Stimulated activated CD8-positive, alpha-beta memory T cell treated with anti-CD3 and anti-CD28 coated beads, Interleukin-12 subunit alpha, Interleukin-12 subunit beta, amount 100 ng/mL, for 4 hours (primary cell): ENCODE results near the gene HDAC3.
A peak's percentile ranks its signal among the peaks of the same experiment; 100 is the strongest.

Experiments
- DNase-seq: peaks from one replicate; pipeline ENCODE4 v3.0.0-alpha.2; 2020; ENCODE audit warnings: low read depth

The HDAC3 gene

DNA sequence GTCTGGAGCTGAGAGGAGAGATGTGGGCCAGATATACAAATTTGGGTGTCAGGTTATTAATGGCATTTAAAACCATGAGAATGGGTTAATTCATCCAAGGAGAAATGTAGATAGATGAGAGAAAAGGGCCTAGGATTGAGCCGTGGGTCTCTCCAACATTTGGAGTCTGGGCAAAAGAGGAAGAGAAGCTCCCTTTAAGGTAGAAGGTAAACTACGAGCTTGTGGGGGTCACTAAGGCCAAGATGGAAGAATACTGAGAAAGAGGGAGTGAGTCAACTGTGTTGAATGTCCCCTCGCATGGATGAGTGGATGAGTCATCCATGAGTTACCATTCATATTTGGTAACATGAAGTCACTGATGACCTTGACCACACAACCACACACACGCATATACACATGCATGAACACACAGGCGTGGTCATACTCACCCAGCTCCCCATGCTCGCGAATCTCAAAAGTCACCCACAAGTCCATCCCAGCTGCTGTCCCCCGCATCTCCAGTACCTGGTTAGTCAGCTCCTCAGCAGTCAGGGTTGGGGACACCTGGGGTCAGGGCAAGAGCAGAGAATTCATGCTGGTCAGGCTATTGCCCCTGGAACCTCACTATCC, 21.4 kb upstream of the HDAC3 start:
- DNase-seq = no peak

DNA sequence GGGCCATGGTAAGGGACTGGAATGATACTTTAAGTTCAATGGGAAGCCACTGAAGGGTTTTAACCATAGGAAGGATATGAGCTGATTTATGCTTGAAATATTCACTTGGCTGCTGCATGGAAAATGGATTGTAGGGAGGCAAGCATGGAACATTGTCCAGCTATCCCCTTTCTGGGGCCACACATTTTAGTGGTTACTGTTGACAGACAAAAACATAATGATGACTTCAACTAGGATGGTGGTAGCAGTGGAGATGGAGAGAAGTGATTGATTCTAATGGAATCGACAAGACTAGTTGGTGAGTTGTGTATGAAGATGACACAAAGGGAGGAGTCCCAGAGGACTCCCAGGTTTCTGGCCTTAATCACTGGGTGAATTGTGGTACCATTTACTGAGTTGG, 20.8 kb upstream of the HDAC3 start:
- DNase-seq = no peak

- DNase-seq = no peak
Measured at GRCh38 chr5:141656396-141656795, 19.7 kb upstream of the HDAC3 start.

- no peak for DNase-seq
Measured at GRCh38 chr5:141655020-141655419, 18.4 kb upstream of the HDAC3 start.

DNA sequence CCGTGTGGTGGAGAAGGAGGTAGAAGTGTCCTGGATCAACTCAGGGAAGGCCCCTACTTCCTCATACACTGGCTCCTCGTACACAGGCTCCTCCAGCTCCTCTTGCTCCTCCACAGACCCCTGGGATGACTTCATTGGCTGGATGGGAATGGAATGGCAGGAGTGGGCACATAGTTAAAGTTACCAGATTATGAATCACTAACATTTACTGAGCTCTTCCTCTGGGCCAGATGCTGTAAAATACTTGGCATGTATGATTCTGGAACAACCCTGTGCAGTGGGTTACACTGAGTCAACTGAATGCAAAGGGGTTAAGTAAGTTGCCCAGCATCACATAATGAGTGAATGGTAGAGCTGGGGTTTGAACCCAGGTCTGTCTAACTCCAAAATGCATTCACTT, 17.6 kb upstream of the HDAC3 start:
- DNase-seq = no peak

GRCh38 chr5:141651728-141652105, 15.1 kb upstream of the HDAC3 start:
- no peak for DNase-seq

GRCh38 chr5:141650851-141651727, 14.4 kb upstream of the HDAC3 start, which contains the start of gene FCHSD1:
FCHSD1 (minus strand) TSS chr5:141651418; CDS start chr5:141651368, 50 bp downstream.
- peak; percentile 71 for DNase-seq

GRCh38 chr5:141649972-141650371, 13.3 kb upstream of the HDAC3 start:
- no peak for DNase-seq

- DNase-seq = no peak
Measured at GRCh38 chr5:141649056-141649688, 12.5 kb upstream of the HDAC3 start.

DNA sequence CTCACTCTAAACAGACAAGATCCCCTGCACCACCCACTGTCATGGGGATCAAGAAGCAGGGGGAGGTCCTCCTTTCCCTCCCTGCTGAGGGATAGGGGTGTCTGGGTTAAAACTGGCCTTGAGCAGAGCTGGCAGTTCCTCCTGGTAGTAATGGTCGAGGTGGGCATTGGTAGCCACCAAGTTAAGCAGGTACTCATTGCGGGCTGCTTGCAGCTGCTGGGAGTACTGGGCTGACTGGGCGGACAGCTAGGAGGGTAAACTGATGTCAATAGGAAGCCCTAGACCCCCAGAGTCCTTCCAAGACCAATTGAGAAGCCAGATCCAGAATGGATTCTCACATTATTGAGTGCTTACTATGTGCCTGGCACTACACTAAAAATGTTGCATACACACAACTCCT, 11.2 kb upstream of the HDAC3 start:
- DNase-seq = no peak

DNA sequence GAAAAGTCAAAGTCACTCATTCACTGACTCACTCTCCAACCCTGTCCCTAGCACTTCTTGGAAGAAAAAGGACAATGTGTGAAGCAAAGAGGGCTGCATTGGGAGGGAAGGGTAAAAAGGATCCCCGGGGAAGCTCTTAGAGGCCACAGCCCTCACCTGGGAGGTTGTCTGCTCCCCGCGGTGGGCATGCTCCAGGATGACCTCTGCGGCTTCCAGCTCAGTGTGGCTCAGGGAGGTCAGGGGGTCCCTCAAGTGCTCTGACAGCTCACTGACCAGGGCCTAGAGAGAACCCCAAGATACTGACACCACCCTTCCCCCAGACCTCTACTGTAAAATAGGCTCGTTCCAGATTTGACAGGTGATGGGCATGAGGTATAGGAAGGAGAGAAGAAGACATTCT, 10.6 kb upstream of the HDAC3 start:
- DNase-seq = no peak

DNA sequence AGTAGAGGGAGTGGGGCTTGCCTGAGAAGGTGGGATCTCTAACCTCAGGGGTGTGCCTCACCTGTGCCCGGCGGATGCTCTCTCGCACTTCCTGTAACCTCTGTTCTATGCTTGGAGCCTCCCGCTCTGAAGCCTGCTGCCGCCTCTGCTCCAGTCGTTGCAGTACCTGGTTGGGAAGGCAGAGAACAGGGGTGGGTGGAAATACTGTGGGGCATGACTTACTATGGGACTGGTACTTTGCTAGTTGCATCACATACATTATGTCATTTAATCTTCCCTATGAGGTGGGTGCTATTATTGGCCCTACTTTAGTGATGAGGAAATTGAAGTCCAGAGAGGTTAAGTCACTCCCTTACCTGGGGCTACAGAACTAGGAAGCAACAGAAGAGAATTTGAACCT, 9.4 kb upstream of the HDAC3 start:
- no peak for DNase-seq

GRCh38 chr5:141641634-141642267, 5.1 kb upstream of the HDAC3 start:
- no peak for DNase-seq

DNA sequence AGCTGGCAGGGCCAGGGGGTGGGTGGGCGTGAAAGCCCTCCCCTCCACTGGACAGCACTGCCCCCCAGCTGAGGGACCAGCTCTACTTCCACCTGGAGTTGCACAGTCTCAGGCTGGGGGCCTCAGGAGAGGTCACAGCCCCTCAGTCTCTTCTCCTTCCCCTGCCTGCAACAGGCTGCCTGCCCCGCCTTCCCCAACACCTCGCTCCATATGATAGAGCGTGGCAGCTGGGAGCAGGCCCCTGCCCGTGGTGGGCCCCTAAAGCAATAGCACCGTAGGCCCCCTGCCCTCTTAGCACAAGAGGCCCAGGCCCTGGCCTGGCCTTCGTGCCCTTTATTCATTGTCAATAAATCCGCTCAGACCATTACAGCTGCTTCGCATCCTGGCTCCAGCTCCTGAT, 4.0 kb upstream of the HDAC3 start:
- no peak for DNase-seq

GRCh38 chr5:141640051-141640415, 3.4 kb upstream of the HDAC3 start:
- DNase-seq = no peak

GRCh38 chr5:141639357-141640050, 2.9 kb upstream of the HDAC3 start:
- DNase-seq = no peak

DNA sequence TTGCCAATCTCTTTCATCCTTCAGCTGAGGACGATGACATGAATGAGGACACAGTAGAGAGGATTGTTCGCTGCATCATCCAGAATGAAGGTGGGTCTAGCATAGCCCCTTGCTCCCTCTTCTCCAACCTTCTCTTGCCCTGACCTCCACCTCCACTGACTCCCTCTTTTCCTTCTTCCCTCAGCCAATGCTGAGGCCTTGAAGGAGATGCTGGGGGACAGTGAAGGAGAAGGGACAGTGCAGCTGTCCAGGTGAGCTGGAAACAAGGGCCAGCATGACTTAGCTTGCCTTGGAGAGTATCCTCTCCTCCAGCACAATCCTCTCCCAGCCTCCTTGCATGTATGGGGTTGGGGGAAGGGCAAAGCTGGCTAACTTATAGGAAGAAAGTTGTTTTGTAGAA, 2.1 kb upstream of the HDAC3 start:
- no peak for DNase-seq

GRCh38 chr5:141637767-141638419, 1.2 kb upstream of the HDAC3 start:
- DNase-seq = peak; percentile 32

GRCh38 chr5:141637123-141637766, 596 bp upstream of the HDAC3 start:
- DNase-seq = peak; percentile 43

DNA sequence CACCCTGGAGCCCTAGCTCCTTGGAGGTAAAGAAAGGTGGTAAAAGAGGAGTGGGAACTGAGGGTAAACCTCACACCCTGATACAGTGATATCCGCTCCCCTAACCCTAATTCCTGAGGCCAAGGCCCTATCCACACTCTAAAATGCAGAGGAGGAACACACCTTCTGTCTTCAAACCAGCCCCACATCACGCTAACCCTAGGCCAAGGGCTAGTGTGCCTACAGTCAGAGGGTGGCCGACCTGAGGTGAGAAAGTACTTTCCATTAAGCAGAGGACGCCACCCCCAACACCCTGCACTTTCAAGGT, 590 bp downstream of the HDAC3 start:
- no peak for DNase-seq

- no peak for DNase-seq
Measured at GRCh38 chr5:141635646-141636045, 1.0 kb downstream of the HDAC3 start.
